Colonic mucosa (tissue), 4 donors: ENCODE measurements around the gene PTPRN2. TPM values are rescaled to one million over a fixed set of nuclear protein-coding genes. Genes with fewer than 3 reads are reported as not detected.

Experiments used
- DNase-seq: peaks from one replicate; pipeline ENCODE4 v3.0.0-alpha.2; 2020
- H3K27ac ChIP-seq: fragments of 200-600 bp; one replicate; pipeline ENCODE4 v1.8.0; 2021
- H3K27me3 ChIP-seq: fragments of 200-600 bp; one replicate; pipeline ENCODE4 v1.8.0; 2021
- H3K36me3 ChIP-seq: fragments of 200-600 bp; one replicate; pipeline ENCODE4 v1.8.0; 2021
- H3K4me1 ChIP-seq: fragments of 200-600 bp; one replicate; pipeline ENCODE4 v1.8.0; 2021; ENCODE audit warnings: mild to moderate bottlenecking
- H3K4me3 ChIP-seq: fragments of 200-600 bp; one replicate; pipeline ENCODE4 v1.8.0; 2021
- H3K9ac ChIP-seq, 2 donors: one replicate each; pipeline ENCODE4 v1.7.0; 2013; ENCODE audit warnings: control low read depth in 2 of 2, low read depth in 2 of 2, low read length in 2 of 2
- H3K9me3 ChIP-seq: fragments of 200-600 bp; one replicate; pipeline ENCODE4 v1.8.0; 2021
- CTCF ChIP-seq: fragments of 200-600 bp; IDR thresholded peaks from one replicate; pipeline ENCODE4 v1.8.0; 2022; ENCODE audit warnings: antibody characterized with exemption, mild to moderate bottlenecking
- intact Hi-C: fragments of 100-400 bp; cut with DNase I; formaldehyde crosslinking; loops from one replicate; pipeline ENCODE4 v1.14.1; 2022
- total RNA-seq, 2 donors: library from RNA; stranded (reverse); fragmentation: NEBNext Ultra II Directional in 1 of 2; extraction: Animal tissue kit (Norgen Biotek cat#: 25700) in 1 of 2; gene quantifications; one replicate each; pipeline ENCODE4 v1.2.1, GENCODE V29; 2021
- donor health status: healthy.
- donor health status: DM: no; HTN: no; CAD: no.
- donor health status: DM: no; HTN: no; CAD: no.

Gene PTPRN2
- total RNA-seq, 2 donors from 2014 or later: 14.7 to 21.6 TPM

DNA sequence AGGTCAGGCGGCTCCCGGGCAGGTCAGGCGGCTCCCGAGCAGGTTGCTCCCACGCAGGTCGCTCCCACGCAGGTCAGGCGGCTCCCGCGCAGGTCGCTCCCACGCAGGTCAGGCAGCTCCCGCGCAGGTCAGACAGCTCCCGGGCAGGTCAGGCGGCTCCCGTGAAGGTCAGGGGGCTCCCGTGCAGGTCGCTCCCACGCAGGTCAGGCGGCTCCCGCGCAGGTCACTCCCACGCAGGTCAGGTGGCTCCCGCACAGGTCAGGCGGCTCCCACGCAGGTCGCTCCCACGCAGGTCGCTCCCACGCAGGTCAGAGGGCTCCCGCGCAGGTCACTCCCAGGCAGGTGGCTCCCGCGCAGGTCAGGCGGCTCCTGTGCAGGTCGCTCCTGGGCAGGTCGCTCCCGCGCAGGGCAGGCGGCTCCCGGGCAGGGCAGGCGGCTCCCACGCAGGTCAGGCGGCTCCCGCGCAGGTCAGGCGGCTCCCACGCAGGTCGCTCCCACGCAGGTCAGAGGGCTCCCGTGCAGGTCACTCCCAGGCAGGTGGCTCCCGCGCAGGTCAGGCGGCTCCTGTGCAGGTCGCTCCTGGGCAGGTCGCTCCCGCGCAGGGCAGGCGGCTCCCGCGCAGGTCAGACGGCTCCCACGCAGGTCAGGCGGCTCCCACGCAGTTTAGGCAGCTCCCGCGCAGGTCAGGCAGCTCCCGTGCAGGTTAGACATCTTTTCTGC, 30.7 kb downstream of the PTPRN2 start:
- Histone ChIP-seq H3K4me3 (no peak overlapping the region), H3K9me3 (no peaks in the 10 kb centered on the region), H3K27me3 (no peaks in the 10 kb centered on the region), H3K4me1 (no peaks in the 10 kb centered on the region), H3K36me3 (no peaks in the 10 kb centered on the region), H3K27ac (no peak overlapping the region), H3K9ac (no peak overlapping the region)
- DNase-seq: no peak
- no peak for TF ChIP-seq CTCF
- intact Hi-C loops: no loop called here

DNA sequence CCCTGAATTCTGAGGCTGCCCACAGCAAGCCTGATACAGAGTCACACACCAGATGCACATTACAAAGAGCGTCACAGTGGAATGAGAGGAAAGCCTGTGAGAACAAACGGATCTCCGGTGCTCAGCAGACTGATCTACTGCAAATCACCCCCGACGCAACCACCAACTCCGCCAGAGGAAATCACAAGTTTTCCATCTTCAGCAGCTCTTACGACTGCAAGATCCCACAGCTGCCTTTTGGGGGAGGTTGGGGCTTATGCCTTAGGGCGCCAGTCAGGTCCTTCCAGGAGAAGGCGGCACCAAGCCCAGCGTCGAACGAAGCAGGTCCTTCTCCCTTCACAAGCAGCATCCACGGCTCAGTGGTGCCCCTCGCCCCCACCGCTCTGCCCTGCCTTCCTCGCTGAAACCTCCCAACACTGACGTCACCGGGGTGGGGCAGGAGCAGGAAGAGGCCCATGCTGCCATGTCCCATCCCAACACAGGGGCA, 32.5 kb downstream of the PTPRN2 start:
- TF ChIP-seq CTCF: no peak
- H3K27ac ChIP-seq: no peak overlapping the region
- no peak overlapping the region for H3K9ac ChIP-seq
- H3K36me3 ChIP-seq: no peaks in the 10 kb centered on the region
- no peaks in the 10 kb centered on the region for H3K4me1 ChIP-seq
- DNase-seq: no peak
- intact Hi-C loops: no loop called here
- no peaks in the 10 kb centered on the region for H3K9me3 ChIP-seq
- no peak overlapping the region for H3K4me3 ChIP-seq
- no peaks in the 10 kb centered on the region for H3K27me3 ChIP-seq

GRCh38 chr7:158550886-158551452, 36.7 kb downstream of the PTPRN2 start:
- H3K27ac ChIP-seq: no peak overlapping the region
- H3K27me3 ChIP-seq: no peaks in the 10 kb centered on the region
- intact Hi-C loops: no loop called here
- H3K36me3 ChIP-seq: no peaks in the 10 kb centered on the region
- no peaks in the 10 kb centered on the region for H3K4me1 ChIP-seq
- DNase-seq: no peak
- no peak for TF ChIP-seq CTCF
- H3K4me3 ChIP-seq: no peak overlapping the region
- no peaks in the 10 kb centered on the region for H3K9me3 ChIP-seq
- H3K9ac ChIP-seq: no peak overlapping the region

GRCh38 chr7:158550394-158550700, 37.3 kb downstream of the PTPRN2 start:
- no peaks in the 10 kb centered on the region for H3K27me3 ChIP-seq
- intact Hi-C loops: no loop called here
- DNase-seq: no peak
- H3K27ac ChIP-seq: no peak overlapping the region
- H3K36me3 ChIP-seq: no peaks in the 10 kb centered on the region
- TF ChIP-seq CTCF: no peak
- H3K9me3 ChIP-seq: no peaks in the 10 kb centered on the region
- no peak overlapping the region for H3K9ac ChIP-seq
- H3K4me3 ChIP-seq: no peak overlapping the region
- no peaks in the 10 kb centered on the region for H3K4me1 ChIP-seq

GRCh38 chr7:158549616-158550393, 37.8 kb downstream of the PTPRN2 start:
- Histone ChIP-seq H3K9ac (no peak overlapping the region), H3K4me1 (no peaks in the 10 kb centered on the region), H3K4me3 (no peak overlapping the region), H3K27ac (no peak overlapping the region), H3K36me3 (no peaks in the 10 kb centered on the region), H3K27me3 (no peaks in the 10 kb centered on the region), H3K9me3 (no peaks in the 10 kb centered on the region)
- intact Hi-C loops: no loop called here
- DNase-seq: peak; percentile 22
- no peak for TF ChIP-seq CTCF
